ENCODE data around the gene DNAH10.

The DNAH10 gene

GRCh38 chr12:123950476-123951349 is 188.6 kb downstream of the DNAH10 start:
- DNase-seq: no peak

DNA sequence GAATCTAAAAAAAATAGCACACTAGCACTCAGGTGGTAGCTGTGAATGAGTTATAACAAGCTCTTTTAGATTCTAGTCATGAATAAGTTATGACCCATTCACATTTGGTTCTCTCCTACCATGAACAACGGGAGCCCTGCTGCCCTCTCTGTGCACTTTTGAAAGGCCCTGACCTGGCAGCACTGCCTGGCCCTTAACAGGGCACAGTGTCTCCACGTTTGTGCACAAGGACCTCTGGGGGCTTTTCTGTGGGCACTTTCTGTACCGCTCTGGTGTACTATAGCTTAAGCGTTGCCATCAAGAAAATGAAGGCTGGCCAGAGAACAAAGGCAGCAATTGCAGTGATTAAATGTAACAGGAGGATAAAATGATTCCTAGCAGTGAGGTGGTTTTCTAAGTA is 189.4 kb downstream of the DNAH10 start:
- no peak for DNase-seq

- DNase-seq: no peak
Observed at GRCh38 chr12:123952037-123952436, 189.9 kb downstream of the DNAH10 start.

DNA sequence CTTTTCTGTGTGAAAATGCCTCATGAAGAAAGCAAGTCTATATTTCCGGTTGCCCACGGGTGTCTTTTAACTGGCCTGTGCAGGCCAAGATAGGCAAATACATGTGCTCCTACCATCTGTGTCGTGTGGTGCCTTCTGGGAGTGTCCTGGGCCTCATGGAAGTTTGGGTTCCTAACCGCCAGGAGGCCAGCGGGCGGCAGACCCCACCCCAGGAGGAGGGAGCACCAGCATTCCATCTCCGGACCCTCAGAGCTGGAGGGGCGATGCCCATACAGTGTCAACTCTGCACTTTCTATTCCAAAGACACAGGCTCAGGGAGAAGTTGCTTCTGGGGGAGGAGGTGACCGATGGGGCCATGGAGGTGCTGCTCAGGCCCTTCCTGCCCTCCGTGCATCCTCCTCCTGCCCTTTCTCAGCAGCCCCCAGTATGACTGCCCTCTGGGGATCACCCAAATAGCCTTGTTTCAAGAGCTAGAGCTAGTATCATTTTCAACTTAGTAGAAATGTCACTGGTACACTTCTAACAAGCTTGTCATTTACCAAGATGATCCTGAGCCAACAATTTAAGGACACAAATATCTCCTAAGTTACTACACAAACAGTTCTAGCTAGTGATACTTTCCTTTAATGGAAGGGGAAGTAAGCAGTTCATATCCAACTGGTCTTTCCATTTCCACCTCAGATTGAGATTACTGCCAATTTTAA is 192.7 kb downstream of the DNAH10 start:
- DNase-seq: no peak

- DNase-seq: no peak
Observed at GRCh38 chr12:123956249-123956648, 194.1 kb downstream of the DNAH10 start.

DNA sequence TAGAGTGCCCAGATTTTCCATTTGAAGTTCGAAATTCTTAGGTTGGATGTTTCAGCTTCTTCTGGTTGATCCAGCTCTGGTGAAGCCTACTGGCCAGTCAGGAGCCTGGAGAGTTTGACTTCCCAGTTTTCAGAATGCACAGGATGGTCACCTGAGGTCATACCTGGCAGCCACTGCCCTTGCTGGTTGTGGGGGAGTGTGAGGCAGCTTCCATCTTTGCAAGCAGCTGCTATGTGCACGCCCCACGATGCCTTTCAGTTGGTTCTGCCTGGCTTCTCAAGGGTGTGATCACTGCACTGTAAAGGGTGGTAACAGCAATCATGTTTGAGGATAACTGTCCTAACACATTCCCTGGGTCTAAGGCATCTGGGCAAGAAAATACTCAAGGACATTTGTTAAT is 195.1 kb downstream of the DNAH10 start:
- DNase-seq: no peak

DNA sequence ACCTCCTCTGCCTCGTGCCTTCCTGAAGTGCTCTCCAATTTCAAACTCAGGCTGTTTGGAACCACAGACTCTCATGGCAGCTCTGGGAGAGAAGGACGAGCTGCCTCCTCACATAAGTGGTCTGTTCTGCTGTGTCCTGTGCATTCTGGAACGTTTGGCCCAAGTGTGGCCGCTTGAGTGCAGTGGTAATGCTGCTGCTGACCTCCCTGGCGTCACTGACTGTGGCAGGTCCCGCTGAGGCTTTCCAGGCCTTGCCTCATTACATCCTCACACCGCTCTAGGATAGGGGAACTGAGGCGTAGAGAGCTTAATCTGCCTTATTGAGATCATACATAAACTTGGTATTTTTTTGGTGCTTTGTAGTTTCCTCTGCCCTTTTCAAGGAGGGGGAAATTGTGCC is 196.4 kb downstream of the DNAH10 start:
- no peak for DNase-seq

- DNase-seq: no peak
Observed at GRCh38 chr12:123958876-123959275, 196.8 kb downstream of the DNAH10 start.

DNA sequence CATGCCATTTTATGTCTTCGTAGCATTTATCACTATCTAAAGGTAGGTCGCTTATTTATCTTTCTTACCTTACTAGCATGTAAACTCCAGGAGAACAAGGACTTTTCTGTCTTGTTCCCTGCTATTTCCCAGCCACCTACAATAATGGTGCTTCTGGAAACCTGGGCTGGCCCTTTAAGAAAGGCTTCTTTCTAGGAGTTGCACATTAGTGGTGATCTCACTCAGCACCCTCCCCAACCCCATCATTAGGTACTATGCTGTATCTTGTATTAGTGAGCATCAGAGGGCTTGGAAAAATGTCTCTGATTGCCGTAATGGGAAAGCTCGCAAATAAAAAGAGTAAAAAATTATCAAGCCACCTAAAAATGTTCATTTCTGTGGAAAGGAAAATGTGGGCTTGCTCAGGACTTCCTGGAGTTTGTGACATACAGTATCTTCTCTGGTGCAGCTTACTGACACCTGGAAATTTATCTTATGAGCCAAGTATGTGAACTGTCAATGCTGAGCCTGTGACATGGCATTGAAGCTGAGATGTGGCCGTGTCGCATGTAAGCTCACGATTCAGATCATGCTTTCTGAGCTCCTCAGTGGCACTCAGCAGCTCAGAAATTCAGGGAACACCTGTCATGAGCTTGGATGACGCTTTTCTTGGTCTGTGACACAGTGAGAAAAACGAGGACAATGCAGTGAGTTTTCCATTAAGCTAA is 198.1 kb downstream of the DNAH10 start:
- DNase-seq: no peak

DNA sequence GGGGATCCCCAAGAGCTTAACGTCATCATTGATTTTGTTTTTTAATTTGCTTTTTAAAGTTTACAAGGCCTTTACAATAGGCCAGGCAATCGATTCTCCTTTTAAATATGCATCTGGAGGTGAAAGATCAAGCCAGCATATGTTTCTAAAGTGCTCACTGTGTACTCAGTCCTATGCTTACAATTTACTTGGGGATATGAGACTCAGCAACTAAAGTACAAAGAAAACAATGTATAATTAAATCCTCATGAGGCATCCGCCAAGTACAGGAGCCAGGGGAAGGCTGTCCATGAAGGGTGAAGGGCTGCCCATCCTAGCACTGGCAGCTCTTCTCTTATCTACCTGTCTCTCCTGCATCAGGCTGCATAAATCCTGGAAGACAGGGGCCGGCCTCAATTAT is 198.8 kb downstream of the DNAH10 start:
- DNase-seq: no peak

DNA sequence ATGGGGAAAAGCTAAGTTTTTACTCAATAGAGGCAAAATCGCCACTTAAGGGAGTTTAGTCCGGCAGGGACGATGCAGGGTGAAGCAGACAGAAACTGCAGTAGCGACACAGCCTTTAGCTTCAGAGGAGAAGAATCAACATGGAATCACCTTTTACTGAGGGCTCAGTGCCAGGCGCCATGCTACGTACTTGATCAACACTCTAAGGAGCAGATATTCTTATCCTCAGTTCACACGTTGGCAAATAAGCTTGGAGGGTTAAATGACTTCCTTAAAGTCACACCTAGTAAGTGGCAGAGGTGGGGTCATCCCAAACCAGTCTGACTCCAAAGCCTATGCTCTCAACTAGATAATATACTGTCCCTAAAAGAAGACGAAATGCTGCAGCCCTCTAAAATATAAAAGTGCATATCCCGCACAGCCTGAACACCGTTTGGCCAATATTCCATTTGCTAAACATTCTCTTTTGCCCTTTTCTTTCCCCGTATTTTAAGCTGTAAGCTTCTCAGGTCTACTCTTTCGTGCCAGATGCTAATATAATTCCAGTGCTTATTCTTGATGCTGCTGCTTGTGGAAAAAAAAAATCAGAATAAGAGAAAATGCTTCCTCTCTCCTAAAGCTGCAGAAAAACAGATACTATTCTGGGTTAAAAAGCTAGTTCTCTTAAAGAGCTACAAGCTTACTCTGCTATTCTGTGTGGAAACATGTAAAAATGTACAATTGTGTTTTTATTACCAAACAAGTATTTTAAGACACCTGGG is 199.7 kb downstream of the DNAH10 start:
- DNase-seq: no peak

- no peak for DNase-seq
Observed at GRCh38 chr12:123962513-123962912, 200.4 kb downstream of the DNAH10 start.

- no peak for DNase-seq
Observed at GRCh38 chr12:123963821-123964220, 201.7 kb downstream of the DNAH10 start.

- no peak for DNase-seq
Observed at GRCh38 chr12:123965382-123965781, 203.3 kb downstream of the DNAH10 start.

GRCh38 chr12:123966596-123966995 is 204.5 kb downstream of the DNAH10 start:
- no peak for DNase-seq

GRCh38 chr12:123967121-123967586 is 205.1 kb downstream of the DNAH10 start:
- DNase-seq: no peak

GRCh38 chr12:123971449-123971769 is 209.3 kb downstream of the DNAH10 start:
- peak in 1 of 2 donors; percentile 34 for DNase-seq

DNA sequence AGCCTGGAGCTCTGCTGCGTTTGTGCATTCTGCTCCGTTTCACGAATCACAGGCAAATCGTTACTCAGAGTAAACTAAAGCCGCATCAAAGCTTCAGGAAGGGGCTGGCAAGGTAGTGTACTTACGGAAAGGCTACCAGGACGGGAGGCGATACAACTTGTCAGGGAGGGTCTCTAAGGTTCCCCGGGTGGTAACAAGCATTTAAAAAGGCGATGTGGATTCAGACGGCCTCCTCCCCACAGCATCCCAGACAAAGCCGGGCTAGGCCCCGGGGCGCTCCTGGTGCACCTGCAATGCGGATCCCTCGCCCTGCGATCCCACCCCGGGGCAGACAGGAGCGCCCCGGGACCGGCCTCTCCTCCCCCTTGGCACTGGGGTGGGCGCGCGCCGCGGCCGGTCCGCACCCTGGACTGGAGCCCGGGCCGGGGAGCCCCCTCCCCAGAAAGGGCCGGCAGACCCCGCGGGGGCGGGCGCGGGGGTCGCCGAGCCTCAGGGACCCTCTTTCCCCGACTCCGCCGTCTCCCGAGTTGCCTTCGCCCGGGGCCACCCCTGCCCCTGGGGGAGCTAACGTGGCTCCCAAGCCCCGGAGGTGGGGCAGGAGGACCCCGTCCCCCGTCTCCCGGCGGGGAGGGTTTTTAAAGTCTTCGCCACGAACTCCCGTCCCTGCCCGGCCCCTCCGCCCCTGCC is 209.8 kb downstream of the DNAH10 start:
- DNase-seq: peak in 1 of 2 donors; percentile 32

- DNase-seq: peak; percentile 85 to 87
Observed at GRCh38 chr12:123972457-123973401, 210.6 kb downstream of the DNAH10 start, which contains the start of the genes CCDC92 and ZNF664. Gene CCDC92 (minus strand): TSS chr12:123972831. CDS start chr12:123944305, 28,526 bp downstream. Gene ZNF664 (plus strand): TSS chr12:123973215. CDS start chr12:124012145, 38,930 bp downstream.

- DNase-seq: peak in 1 of 2 donors; percentile 49
Observed at GRCh38 chr12:123973552-123974341, 211.6 kb downstream of the DNAH10 start.
